ENCODE measurements around the gene ITGAL.

DNA sequence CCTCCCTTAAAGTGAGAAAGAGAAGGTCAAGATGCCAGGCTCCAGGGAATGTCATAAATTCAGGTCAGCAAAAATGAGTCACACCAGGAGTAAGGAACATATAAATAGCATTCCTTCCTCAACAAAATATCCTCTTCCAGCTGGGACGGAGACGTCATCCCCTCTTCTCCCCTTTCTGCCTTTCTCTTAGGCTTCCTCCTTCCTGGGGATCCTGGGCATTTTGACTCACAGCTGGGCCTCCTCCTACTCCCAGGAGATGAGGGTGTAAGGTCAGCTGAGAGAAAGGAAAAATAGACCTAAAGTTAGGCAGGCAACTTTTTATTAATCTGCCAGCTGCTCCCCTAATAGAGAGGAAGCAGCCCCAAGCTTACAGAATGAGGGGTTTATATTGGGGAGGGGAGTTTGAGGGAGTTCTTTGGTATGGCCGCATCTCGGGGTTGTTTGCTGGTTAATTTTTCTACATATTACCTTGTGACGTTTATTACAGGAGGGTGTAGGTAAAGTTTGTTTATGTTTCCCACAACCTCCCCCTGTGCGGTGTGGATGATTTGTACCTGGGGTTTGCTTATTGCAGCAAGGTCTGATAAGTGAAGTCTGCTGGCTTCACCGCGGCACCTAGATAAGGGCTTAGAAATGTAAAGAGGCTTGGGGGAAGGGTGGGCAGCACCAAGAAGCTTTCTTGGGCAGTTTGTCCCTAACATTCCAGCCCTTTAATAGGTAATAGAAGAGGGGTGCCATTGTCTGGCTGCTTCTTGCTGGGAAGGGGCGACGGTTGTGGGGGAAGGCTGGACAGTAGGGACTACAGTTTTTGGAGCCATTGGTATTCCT lies 69.2 kb downstream of the ITGAL start:
- TF ChIP-seq, protein P1, sequence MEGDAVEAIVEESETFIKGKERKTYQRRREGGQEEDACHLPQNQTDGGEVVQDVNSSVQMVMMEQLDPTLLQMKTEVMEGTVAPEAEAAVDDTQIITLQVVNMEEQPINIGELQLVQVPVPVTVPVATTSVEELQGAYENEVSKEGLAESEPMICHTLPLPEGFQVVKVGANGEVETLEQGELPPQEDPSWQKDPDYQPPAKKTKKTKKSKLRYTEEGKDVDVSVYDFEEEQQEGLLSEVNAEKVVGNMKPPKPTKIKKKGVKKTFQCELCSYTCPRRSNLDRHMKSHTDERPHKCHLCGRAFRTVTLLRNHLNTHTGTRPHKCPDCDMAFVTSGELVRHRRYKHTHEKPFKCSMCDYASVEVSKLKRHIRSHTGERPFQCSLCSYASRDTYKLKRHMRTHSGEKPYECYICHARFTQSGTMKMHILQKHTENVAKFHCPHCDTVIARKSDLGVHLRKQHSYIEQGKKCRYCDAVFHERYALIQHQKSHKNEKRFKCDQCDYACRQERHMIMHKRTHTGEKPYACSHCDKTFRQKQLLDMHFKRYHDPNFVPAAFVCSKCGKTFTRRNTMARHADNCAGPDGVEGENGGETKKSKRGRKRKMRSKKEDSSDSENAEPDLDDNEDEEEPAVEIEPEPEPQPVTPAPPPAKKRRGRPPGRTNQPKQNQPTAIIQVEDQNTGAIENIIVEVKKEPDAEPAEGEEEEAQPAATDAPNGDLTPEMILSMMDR (conservative IDR thresholded peaks at IDR 0.05; ENCODE audit: low read length), result no peak
- no peak for TF ChIP-seq EZH2phosphoT487 (IDR thresholded peaks at IDR 0.05; ENCODE audit: borderline replicate concordance, low read depth, low read length)

Measured in OCI-LY7 (cell line).